Daoy (cell line): Measurements from ENCODE around the gene NUDT2. TPM values are rescaled to one million over a fixed set of nuclear protein-coding genes. Genes with fewer than 3 reads are reported as not detected.

Experiments
- DNase-seq: peaks from one replicate; pipeline ENCODE4 v3.0.0-alpha.2; 2015; ENCODE audit warnings: low read depth
- total RNA-seq: library from RNA; depleted of rRNA; stranded (reverse); fragments of >200 nt; shearing (Covaris generic); gene quantifications from 2 replicates; pipeline ENCODE4 v1.2.3, GENCODE V29; 2014; rRNA removed

NUDT2 gene
- total RNA-seq, 1 experiment from 2014 or later, result 51.9 TPM

DNA sequence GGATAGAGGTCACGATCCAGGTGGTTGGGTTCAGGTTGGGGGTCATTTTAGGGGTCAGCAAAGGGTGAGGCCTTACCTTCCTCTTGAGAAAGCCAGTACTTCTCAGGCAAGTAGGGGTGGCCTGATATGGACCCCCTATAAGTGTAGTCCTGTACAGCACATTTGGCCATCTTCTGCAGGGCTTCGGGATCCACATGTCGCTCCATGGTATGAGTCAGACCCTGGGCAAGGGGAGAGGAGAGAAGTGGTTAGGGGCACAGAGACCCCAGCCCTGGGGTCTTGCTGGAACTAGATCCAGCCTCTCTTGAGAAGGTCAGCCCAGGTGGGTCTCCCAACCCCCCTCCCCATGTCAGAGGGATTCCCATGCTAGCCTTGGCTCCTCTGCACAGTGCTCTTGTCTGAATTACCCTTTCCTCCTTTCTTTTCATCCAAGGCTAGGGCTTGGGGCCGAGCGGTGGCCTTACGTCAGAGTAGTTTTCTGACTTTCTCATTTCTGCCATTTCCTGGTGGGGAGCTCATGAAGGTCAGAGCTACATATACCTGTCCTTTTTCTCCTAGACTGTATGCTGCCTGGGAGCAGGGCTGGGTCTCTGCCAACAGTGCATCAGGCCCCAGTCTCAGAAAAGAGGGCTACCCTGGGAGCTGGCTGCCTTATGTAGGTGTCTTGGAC, 56.3 kb downstream of the NUDT2 start:
- DNase-seq, result no peak

DNA sequence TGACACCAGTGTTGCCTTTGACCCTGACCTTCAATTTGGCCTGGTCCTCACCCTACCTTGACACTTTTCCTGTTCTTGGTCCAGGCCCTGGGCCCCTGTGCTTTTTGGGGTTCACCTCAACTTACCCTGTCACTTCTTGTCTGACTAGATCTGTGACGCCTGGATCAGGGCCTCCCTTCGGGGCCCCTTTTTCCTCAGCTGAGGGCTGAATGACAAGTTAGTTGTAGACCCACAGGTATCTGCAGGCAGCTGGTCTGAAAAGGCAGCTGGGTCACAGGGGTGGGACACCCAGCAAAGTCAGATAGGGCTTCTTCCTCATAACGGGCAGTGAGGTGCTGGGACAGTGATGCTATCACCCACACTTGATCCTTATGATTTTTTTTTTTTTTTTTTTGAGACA, 57.3 kb downstream of the NUDT2 start:
- no peak for DNase-seq

DNA sequence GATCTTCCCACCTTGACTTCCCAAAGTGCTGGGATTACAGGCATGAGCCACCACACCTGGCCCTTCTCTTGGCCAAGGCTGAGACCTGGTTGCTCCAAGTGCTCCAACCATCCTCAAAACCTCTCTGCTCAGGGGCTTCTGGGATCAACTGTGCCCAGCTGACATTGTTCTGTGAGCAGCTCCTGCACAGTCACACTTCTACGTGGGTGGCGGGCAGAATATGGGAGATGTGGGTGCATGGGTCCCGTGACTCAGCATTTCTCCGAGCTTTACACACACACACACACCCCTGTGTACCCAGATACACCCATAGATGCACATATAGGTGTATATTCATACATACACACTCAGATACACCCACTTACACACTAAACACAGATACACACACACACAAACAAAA, 57.9 kb downstream of the NUDT2 start:
- no peak for DNase-seq

DNA sequence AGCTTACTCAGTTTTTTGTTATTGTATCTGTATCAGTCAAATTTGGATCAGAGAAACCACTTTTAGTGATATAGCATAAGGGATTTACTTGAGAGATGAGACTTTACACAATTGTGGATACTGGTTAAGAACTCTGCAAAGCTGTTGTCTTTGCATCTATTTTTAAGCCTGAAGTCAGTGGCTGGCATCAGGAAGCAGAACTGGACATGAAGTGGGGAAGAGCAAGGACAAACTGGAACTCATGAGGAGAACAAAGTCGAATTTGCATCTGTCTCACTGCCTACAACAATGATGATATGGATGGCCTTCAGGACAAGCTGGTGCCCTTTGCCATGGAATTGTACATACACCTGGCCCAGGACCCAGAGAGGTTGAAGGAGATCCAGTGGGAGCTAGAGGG, 63.1 kb downstream of the NUDT2 start:
- no peak for DNase-seq

Other genes with a start within 250 kb of the NUDT2 start
- 22.5 and 29.1 TPM in 2 replicates for gene DCAF12, start 202.9 kb upstream of the NUDT2 start, total RNA-seq
- 15.5 and 23.5 TPM in 2 replicates for gene UBAP1, start 150.5 kb upstream of the NUDT2 start, total RNA-seq
- gene KIF24, start 301 bp upstream of the NUDT2 start, total RNA-seq, result 5.8 and 6.3 TPM in 2 replicates
- 0.36 and 0.86 TPM in 2 replicates for gene MYORG, start 47.3 kb downstream of the NUDT2 start, total RNA-seq
- gene FAM219A, start 129.0 kb downstream of the NUDT2 start, total RNA-seq, result 14.9 and 16.2 TPM in 2 replicates
- not detected in 2 replicates for gene DNAI1, start 129.2 kb downstream of the NUDT2 start, total RNA-seq
- 0.24 and 1.9 TPM in 2 replicates for gene ENHO, start 193.4 kb downstream of the NUDT2 start, total RNA-seq